NCI-H1417 (cell line): ENCODE results near the gene DYSF.

ENCODE experiments used
- DNase-seq, 3 experiments: peaks; one replicate each; lab custom pipeline; 2025; lab: John Stamatoyannopoulos, UW

DYSF gene

DNA sequence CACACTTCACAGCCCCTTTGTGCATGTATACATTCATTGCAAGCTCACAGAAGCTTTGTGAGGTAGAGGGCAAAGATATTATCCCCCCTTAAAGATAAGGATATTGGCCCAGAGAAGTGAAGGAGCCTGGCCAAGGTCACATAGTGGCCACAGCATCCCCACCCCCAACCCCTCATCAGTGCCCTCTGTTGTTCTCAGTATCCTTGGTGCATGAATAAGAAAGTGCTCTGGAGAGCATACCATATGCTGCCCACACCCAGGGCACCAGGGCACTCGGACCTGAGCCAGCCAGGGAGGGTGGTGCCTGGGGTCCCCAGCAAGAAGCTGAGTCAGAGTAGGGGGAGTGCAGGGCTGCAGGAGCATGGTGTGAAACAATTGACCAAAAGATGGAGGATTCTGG lies 3.3 kb downstream of the DYSF start:
- DNase-seq, result no peak

- DNase-seq, result no peak
Measured at GRCh38 chr2:71457123-71457915, 4.0 kb downstream of the DYSF start.

DNA sequence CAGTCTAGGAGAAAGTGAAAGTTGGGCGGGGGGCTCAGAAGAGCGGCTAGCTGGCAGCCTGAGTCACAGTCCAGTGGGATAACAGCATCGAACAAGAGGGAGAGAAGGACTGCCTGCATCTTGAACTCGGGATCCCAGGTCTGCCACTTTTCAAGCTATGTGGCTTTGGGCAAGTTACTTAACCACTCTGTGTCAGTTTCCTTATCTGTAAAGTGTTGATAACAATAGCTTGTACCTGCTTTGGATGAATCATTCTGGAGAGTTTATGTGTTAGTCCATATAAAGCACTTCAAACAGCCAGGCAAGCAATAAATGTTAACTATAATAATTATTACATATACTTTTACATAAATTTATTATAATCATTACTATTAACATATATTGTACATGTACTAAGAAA lies 4.6 kb downstream of the DYSF start:
- DNase-seq, result no peak

- no peak for DNase-seq
Measured at GRCh38 chr2:71458413-71459083, 5.2 kb downstream of the DYSF start.

DNA sequence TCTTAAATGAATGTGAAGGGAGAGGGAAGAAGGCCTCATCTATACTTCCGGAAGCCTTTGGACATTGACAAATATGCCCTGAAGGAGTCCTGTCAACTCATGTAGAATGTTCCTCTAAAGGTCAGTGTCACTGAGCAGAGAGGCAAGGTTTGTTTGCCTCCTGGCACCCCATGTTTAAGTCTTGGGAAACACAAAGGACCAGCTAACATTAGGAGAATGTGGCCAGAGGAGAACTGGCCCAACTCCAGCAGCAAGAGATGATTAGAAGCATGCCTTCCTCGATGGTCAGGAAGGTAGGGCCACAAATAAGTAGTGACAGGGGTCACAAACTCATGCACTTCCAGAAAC lies 5.7 kb downstream of the DYSF start:
- DNase-seq, result no peak

GRCh38 chr2:71460056-71460455 lies 6.7 kb downstream of the DYSF start:
- DNase-seq, result no peak

GRCh38 chr2:71460595-71461303 lies 7.4 kb downstream of the DYSF start:
- peak in 1 of 3 experiments; percentile 11 for DNase-seq

GRCh38 chr2:71461304-71461671 lies 7.9 kb downstream of the DYSF start:
- DNase-seq, result no peak

DNA sequence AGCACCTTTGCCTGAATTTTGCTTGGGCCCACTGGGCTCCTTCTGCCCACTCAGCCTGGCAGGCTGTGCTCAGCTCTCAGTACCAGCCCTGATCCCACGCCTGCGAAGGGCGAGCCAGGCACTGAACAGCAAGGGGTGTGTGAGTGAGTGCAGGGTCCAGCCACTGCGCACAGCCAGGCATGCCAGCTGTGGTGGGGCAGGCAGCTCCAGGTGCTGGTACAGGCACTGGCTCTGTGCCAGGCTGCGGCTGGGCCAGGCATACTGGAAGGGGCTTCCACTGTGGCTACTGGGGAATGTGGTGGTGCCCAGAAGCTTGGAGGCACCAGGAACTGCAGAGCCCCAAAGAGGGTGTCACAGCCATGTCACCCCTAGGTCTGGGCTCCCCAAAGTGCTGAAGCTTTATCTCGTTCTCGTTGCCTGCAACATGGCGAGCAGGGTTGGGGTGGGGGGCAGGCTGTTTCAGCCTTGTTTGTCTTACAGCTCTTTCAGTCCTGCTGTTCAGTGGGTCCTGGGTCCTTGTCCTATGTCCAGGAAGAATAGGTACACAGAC lies 8.8 kb downstream of the DYSF start:
- DNase-seq, result no peak

GRCh38 chr2:71462641-71463341 lies 9.4 kb downstream of the DYSF start:
- no peak for DNase-seq

- no peak for DNase-seq
Measured at GRCh38 chr2:71463342-71463654, 9.9 kb downstream of the DYSF start.

DNA sequence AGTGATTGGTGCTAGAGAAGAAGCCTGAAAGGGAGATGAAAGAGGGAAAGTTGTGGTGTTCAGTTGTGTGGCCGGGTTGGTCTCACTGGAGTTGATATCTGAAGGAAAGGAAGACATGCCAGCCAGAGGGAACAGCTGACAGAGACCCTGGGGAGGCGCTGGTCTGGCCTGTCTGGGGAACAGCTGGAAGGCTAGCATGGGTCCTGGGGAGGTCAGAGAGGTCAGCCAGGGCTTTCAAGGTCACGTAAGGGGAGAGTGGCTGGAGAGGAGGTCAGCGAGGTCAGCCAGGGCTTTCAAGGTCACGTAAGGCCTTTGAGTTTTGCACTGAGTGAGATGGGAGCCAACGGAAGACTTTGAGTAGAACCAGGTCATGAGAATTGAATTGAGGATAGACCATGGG lies 11.0 kb downstream of the DYSF start:
- DNase-seq, result no peak

DNA sequence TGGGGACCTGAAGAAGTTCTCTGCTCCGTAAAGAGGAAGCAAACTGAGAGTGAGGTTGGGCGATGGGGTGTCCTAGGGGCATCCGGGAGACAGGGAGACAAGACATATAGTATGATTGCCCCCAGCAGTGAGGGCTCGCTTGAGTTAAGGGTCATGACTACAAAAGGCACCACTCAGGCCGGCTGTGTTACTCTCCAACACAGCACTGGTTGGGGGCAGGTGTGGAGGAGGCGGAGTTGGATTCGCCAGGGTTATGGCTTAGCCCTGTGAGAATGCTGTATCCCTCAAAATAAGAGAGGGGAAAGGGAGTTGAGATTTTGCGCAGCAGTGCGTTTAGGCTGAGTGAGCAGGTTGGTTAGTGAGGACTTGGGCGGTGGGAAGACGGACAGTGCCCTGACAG lies 12.0 kb downstream of the DYSF start:
- DNase-seq, result no peak

DNA sequence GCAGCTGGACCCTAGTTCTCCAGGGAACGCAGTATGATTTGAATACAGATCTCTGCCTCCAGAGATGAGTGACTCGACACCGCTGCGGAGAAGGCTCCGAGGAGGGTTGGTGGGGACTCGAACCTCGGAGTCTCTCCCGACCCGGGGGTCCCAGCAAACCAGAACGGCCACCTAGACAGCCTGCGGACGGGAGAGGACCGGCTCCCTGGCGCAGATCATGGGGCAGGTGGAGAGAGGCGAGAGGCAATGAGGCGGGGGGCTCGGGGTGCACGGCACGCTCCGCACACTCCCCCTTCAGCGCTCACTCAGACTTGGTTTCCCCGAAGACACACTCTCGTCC lies 12.6 kb downstream of the DYSF start:
- DNase-seq, result no peak

GRCh38 chr2:71466301-71467179 lies 13.2 kb downstream of the DYSF start:
- DNase-seq, result peak in 2 of 3 experiments; percentile 75 to 76

DNA sequence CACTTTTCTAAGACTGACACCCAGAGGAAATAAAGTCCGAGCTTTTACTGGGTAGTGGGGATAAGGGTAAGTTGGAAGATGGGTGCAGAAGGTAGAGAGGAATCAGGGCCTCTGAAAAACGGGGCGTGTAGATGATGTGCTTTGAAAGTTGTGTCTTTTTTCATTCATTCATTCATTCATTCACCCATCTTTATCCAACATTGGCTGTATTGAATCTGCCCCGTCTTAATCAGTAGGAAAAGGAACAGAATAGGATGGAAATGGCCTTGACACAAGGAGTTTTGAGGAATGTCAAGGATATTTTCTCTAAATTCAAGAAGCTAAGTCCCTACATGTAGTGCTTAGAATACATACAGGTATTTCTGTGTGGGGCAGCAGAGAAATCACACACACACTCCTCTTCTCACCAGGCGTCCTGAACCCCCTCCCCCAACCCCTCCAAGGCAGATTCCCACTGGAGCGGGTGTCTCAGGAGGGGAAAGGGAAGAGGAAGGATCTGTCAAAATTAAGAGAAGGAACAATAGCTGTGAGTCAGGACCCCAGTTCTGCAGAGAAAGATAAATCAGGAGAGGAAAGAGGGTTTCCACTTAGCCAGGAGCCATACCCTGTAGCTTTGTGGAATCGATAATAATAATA lies 13.9 kb downstream of the DYSF start:
- no peak for DNase-seq

- no peak for DNase-seq
Measured at GRCh38 chr2:71468279-71469015, 15.1 kb downstream of the DYSF start.

GRCh38 chr2:71469403-71470398 lies 16.3 kb downstream of the DYSF start:
- no peak for DNase-seq

DNA sequence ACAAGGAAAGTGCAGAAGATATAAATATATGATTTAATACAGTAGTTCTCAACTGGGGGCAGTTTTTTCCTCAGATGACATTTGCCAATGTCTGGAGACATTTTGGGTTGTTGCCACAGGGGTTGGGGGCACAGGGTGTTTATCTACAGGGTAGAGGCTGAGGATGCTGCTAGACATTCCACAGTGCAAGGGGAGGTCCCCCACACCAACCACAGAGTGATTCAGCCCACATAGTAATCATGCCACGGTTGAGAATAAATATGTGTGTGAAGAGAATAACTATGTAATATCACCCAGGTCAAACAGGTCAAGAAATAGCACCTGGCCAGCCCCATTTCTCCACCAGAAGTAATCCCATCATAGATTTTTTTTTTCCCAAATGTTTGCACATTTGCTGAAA lies 17.9 kb downstream of the DYSF start:
- DNase-seq, result no peak
